MCF 10A (cell line): ENCODE measurements around the gene RAB14. TPM values are rescaled to one million over a fixed set of nuclear protein-coding genes. Genes with fewer than 3 reads are reported as not detected.

Experiments
- BruUV-seq: library from RNA; stranded (reverse); fragments of 400-500 nt; replicated peaks from 2 replicates; lab custom pipeline; 2021; lab: Mats Ljungman, UMichigan
- CTCF ChIA-PET: fragments of 300-600 bp; sonication (Branson Sonifier 250); formaldehyde crosslinking; extraction: SDS; loops from one replicate; lab custom pipeline; 2021; ENCODE audit warnings: antibody characterized with exemption, inconsistent platforms; lab: Yijun Ruan, JAX
- POLR2A ChIA-PET: fragments of 300-600, 350-650 bp; sonication (Branson Sonifier 250); formaldehyde crosslinking; extraction: SDS; loops from one replicate; lab custom pipeline; 2020; ENCODE audit warnings: antibody characterized with exemption, inconsistent platforms; lab: Yijun Ruan, JAX
- DNase-seq: peaks from one replicate; pipeline ENCODE4 v3.0.0-alpha.2; 2018; ENCODE audit not compliant: unreplicated experiment
- H3K27ac Mint-ChIP-seq: one replicate; pipeline ENCODE4 v1.8.0; 2022; ENCODE audit warnings: mild to moderate bottlenecking, low read depth, mixed read lengths; ENCODE audit not compliant: unreplicated experiment
- H3K27me3 Mint-ChIP-seq: one replicate; pipeline ENCODE4 v1.8.0; 2022; ENCODE audit warnings: mixed read lengths; ENCODE audit not compliant: insufficient read depth, unreplicated experiment
- H3K36me3 Mint-ChIP-seq: one replicate; pipeline ENCODE4 v1.8.0; 2022; ENCODE audit warnings: mild to moderate bottlenecking, moderate library complexity, mixed read lengths; ENCODE audit not compliant: insufficient read depth, unreplicated experiment
- H3K4me1 Mint-ChIP-seq: one replicate; pipeline ENCODE4 v1.8.0; 2022; ENCODE audit warnings: mixed read lengths; ENCODE audit not compliant: insufficient read depth, unreplicated experiment
- H3K4me3 Mint-ChIP-seq: one replicate; pipeline ENCODE4 v1.8.0; 2022; ENCODE audit warnings: mild to moderate bottlenecking, moderate library complexity, mixed read lengths; ENCODE audit not compliant: unreplicated experiment
- H3K9me3 Mint-ChIP-seq: one replicate; pipeline ENCODE4 v1.8.0; 2022; ENCODE audit warnings: mixed read lengths; ENCODE audit not compliant: unreplicated experiment
- CTCF ChIP-seq: fragments of 200-600 bp; IDR thresholded peaks from one replicate; pipeline ENCODE4 v1.8.0; 2022; ENCODE audit warnings: antibody characterized with exemption, mild to moderate bottlenecking; ENCODE audit not compliant: unreplicated experiment
- intact Hi-C: fragments of 100-400 bp; cut with micrococcal nuclease; formaldehyde crosslinking; loops from 2 replicates; pipeline ENCODE4 v1.14.1; 2022
- total RNA-seq: library from RNA; stranded (reverse); gene quantifications from 2 replicates; pipeline ENCODE4 v1.2.3, GENCODE V29; 2022

Gene RAB14
- total RNA-seq, 1 experiment from 2014 or later = 65.8 TPM

GRCh38 chr9:121210536-121210935 lies 8.9 kb upstream of the RAB14 start:
- Mint-ChIP-seq H3K4me1 (no peaks in the 10 kb centered on the region), H3K36me3 (no peaks in the 10 kb centered on the region), H3K27ac (no peak overlapping the region), H3K9me3 (no peaks in the 10 kb centered on the region), H3K4me3 (no peak overlapping the region), H3K27me3 (no peaks in the 10 kb centered on the region)
- intact Hi-C loops = no loop called here
- ChIA-PET POLR2A (interaction anchor here (3.2 kb wide), 1 partner anchor 9 kb away, joined by 21 read pairs; the partner anchor contains the start of gene RAB14), CTCF (interaction anchor here (1.0 to 5.8 kb wide), 3 partner anchors 67 to 191 kb away, joined by 3 to 125 read pairs (median 52); no protein-coding TSS in a partner anchor)
- no peak for TF ChIP-seq CTCF
- BruUV-seq = no TSS peak
- no peak for DNase-seq

DNA sequence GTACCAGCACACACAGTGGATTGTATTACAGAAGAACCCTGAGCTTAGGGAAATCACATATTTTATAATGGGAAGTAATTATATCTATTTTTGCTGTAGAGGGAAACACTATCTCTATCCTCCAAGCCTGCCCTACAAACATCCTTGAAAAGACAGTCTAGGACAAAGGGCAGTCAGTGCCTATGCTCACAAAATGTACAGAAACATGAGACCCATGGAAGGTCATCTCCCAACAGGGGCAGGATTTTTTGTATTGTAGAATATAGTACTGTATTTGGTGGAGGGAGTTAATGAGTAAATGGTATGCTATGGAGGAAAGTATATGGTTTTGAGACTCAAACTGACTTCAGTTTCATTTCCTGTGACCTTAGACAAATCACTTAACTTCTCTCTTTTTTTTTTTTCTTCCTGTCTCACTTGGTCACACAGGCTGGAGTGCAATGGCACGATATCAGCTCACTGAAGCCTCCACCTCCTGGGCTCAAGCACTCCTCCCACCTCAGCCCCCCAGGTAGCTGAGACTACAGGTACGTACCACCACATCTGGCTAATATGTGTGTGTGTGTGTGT lies 5.8 kb upstream of the RAB14 start:
- Mint-ChIP-seq H3K4me1 (no peaks in the 10 kb centered on the region), H3K9me3 (no peaks in the 10 kb centered on the region), H3K36me3 (no peaks in the 10 kb centered on the region), H3K27me3 (no peaks in the 10 kb centered on the region), H3K4me3 (no peak overlapping the region), H3K27ac (no peak overlapping the region)
- no TSS peak for BruUV-seq
- intact Hi-C loops = no loop called here
- POLR2A ChIA-PET = no interaction called here
- CTCF ChIA-PET = interaction anchor here (1.9 to 2.1 kb wide), 2 partner anchors 71 to 112 kb away, joined by 4 to 5 read pairs; no protein-coding TSS in a partner anchor
- no peak for DNase-seq
- no peak for TF ChIP-seq CTCF

- intact Hi-C loops = no loop called here
- no peak overlapping the region for H3K27ac Mint-ChIP-seq
- H3K4me3 Mint-ChIP-seq = no peak overlapping the region
- no peaks in the 10 kb centered on the region for H3K36me3 Mint-ChIP-seq
- POLR2A ChIA-PET = interaction anchor here (0.7 kb wide), 1 partner anchor 86 kb away, joined by 3 read pairs; no protein-coding TSS in a partner anchor
- no peaks in the 10 kb centered on the region for H3K27me3 Mint-ChIP-seq
- DNase-seq = no peak
- no peaks in the 10 kb centered on the region for H3K4me1 Mint-ChIP-seq
- no TSS peak for BruUV-seq
- H3K9me3 Mint-ChIP-seq = no peaks in the 10 kb centered on the region
- no peak for TF ChIP-seq CTCF
- CTCF ChIA-PET = interaction anchor here (0.6 to 2.1 kb wide), 4 partner anchors 72 to 186 kb away, joined by 3 to 5 read pairs (median 4); no protein-coding TSS in a partner anchor
Observed at GRCh38 chr9:121206516-121207370, 5.1 kb upstream of the RAB14 start.

GRCh38 chr9:121204611-121205010 lies 2.9 kb upstream of the RAB14 start:
- Mint-ChIP-seq H3K9me3 (no peaks in the 10 kb centered on the region), H3K27ac (no peak overlapping the region), H3K36me3 (no peaks in the 10 kb centered on the region), H3K4me1 (peaks cover 8% of the 10 kb centered on the region), H3K27me3 (no peaks in the 10 kb centered on the region), H3K4me3 (no peak overlapping the region)
- intact Hi-C loops = loop anchor here (5.0 kb wide), 1 partner anchor 132 kb away; the partner anchor contains the start of gene CNTRL
- POLR2A ChIA-PET = no interaction called here
- DNase-seq = no peak
- no peak for TF ChIP-seq CTCF
- CTCF ChIA-PET = interaction anchor here (0.6 to 1.6 kb wide), 2 partner anchors 9 to 95 kb away, joined by 3 to 11 read pairs; no protein-coding TSS in a partner anchor
- BruUV-seq = no TSS peak
